SK-N-MC (cell line): Measurements from ENCODE around the gene SLC25A10.

Experiments
- EZH2 ChIP-seq: fragments of 200-600 bp; sonication (generic); IDR thresholded peaks from one replicate; pipeline ENCODE4 v1.6.1; 2017; ENCODE audit warnings: antibody characterized with exemption
- FOXP2 ChIP-seq: optimal IDR thresholded peaks from 2 replicates; pipeline ENCODE3; 2011; ENCODE audit warnings: mild to moderate bottlenecking, moderate library complexity; ENCODE audit not compliant: insufficient read depth; ENCODE audit errors: extremely low read length, control extremely low read depth
- POLR2AphosphoS5 ChIP-seq: IDR thresholded peaks from 2 replicates; pipeline ENCODE4 v1.6.1; 2012; ENCODE audit warnings: mild to moderate bottlenecking, low read depth, low read length, borderline replicate concordance

- TF ChIP-seq POLR2AphosphoS5 (no peak), EZH2 (no peak), FOXP2 (no peak)
Observed at GRCh38 chr17:81726004-81726403, 13.9 kb downstream of the SLC25A10 start.
